ENCODE measurements around the gene LENG8.
"Not testable (repeated sequence)": the region's sequence is repeated elsewhere in the genome, so short reads cannot be mapped to it uniquely, and the experiment has no call there.

LENG8 gene

DNA sequence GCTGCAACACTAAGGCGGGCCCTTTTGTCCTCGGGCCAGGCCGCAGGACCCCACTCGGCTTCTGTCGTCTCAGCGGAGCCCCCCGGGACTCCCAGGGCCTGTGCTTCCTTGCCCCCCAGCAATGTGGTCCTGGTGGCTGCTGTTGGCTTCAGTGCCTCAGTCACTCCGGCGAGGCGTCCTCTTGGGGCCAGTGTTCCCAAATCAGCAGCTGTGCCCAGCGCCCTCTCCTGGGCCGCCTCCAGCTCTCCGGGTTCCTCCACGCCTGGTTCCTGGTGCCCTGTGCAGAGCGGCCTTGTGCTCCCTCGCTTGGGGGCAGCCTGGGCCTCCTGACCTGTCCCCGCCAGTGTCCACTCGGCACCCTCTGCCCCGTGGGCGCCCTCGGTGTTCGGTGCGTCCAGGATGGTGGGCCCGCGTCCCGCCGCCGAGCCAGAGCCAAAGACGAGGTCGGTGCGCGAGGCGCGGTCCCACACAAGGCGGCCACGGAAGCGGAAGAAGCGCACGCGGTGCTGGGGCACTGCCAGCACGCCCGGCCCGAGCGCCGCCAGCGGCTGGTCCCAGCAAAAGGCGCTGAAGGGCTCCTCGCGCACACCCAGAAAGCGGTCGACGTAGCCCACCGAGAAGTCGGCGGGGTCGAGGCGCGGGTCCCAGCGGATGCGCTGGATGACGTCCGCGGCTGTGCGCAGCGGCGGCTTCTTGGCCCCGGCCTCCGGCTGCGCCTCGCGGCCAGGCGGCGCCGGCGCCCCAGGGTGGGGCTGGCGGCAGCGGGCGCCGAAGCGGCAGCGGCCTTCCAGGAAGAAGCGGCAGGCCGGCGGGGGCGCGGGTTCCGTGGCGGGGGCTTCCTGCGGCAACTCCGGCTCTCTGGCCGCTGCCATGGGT is 13.9 kb downstream of the LENG8 start:
- peak; percentile 63 for DNase-seq

DNA sequence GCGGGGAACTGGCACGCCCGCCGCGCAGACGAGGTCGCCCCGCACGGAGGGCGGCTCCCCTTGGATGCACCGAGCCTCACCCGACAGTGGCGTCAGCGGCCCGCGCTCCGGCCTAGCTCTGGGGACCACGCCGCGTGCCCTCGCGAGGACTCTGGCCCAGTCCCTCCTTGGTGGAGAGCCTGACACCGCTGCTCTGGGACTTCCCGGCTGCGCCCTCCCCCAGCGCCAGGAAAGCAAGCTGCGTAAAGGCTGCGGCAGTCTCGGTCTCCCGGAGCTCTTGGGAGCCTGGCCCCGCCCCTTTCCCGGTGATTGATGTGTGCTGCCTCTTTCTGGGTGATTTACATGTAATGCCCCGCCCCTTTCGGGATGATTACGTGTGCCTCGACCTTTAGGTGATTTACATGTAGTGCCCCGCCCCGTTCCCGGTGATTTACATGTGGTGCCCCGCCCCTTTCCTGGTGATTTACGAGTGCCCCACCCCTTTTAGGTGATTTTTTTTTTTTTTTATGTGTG is 14.6 kb downstream of the LENG8 start, which contains the start of gene LENG9:
LENG9 (minus strand) TSS at position 248 of the 513 bp plus-strand sequence. CDS start 252 bp downstream, outside the sequence.
- DNase-seq: peak; percentile 97

DNA sequence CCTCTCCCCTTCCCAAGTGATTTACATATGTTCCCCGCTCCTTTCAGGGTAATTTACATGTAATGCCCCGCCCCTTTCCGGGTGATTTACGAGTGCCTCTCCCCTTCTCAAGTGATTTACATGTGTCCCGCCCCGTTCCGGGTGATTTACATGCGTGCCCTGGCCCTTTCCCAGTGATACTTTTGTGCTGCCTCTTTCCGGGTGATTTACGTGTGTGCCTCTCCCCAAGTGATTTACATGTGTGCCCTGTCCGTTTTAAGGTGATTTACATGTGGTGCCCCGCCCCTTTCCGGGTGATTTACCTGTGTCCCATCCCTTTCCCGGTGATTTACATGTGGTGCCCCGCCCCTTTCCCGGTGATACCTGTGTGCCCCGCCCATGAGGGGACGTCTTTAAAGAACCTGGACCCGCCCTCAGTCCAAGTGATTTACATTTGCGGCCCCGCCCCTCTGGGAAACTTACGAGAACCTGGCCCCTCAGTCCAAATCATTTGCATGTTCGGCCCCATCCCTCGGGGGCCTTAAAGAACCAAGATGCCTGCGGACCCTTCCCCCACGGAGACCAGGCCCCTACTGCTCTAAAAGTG is 15.1 kb downstream of the LENG8 start:
- peak; percentile 87 for DNase-seq

DNA sequence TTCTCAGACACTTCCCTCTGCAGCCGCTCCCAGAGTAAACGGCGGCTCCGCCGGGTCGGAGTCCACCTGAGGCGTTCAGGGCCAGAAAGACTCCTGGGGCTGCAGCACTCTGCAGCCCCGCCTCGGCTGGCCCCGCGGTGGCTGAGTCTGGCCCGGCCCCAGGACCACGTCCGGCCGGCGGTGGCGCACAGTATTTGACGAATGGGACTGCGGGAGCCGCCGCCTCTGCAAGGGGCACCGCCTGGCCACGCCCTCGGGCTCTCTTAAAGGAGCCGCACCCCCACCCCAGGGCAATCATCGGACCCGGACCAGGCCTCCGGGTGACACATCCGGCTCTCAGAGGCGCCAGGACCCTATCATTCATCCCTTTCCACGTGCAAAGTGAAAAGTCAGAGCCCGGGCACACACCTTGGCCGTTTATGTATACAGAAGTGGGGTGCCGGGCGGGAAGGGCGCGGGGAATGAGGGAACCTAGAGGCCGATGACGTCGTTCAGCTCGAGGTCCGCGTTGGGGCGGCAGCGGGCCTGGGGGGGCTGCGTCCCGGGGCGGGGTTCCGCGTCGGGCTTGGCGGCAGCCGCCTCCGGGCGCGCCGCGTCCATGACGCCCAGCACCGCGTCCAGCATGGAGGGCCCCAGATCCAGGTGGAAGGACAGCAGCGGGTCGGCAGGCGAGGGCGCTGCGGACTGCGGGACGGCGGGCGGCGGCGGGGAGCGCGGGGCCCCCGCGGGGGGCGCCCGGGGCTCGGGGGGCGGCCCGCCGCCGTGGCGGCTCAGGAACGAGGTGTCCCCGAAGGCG is 15.8 kb downstream of the LENG8 start:
- DNase-seq: peak; percentile 78

DNA sequence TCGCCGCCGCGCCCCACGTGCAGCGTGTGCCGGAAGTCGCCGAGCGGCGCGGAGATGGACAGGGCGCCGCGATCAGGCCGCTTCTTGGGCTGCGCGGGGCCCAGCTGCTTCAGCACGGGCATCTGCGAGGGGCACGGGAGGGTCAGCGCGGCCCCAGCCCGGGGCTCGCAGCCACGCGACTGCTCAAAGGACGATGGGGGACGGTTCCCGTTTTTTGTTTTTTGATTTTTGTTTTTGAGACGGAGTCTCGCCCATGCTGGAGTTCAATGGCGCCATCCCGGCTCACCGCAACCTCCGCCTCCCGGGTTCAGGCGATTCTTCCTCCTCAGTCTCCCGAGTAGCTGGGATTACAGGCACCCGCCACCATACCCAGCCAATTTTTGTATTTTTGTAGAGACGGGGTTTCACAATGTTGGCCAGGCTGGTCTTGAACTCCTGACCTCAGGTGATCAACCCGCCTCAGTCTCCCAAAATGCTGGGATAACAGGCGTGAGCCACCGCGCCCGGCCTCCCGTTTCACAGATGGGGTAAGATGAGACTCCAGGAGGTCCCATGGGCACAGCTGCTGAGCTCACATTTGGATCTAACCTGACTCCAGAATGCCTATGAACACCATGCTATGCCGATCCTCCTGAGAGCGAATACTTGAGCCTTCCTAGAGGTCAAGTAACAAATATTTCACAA is 16.6 kb downstream of the LENG8 start:
- DNase-seq: no peak

DNA sequence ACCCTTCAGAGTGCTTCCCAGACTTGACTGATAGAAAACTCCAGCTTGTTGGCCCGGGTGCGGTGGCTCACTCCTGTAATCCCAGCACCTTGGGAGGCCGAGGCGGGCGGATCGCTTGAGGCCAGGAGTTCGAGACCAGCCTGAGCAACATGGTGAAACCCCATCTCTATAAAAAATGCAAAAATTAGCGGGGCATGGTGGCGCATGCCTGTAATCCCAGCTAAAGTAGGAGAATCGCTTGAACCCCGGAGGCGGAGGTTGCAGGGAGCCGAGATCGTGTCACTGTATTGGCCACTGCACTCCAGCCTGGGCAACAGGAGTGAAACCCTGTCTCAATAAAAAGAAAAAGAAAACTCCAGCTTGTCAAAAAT is 17.1 kb downstream of the LENG8 start:
- not testable (repeated sequence) for DNase-seq

DNA sequence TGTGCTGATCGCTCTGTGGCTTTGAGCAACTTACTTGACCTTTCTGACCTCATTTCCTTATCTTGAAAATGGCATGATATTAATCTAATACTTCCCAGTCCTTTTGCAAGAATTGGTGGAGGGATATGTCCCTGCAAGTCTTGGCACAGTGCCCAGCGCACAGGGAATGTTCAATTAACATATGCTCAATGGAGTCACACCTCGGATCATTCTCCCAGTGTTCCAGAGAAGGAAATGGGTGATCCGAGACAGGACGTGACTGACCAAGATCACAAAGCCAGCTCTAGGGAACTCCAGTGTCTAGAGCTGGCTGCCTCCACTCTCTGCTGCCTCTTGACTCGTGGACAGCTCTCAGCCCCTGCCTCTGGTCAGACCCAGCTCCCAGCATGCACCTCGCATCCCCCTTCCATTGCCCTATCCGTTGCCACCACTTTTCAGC is 20.5 kb downstream of the LENG8 start:
- DNase-seq: no peak

DNA sequence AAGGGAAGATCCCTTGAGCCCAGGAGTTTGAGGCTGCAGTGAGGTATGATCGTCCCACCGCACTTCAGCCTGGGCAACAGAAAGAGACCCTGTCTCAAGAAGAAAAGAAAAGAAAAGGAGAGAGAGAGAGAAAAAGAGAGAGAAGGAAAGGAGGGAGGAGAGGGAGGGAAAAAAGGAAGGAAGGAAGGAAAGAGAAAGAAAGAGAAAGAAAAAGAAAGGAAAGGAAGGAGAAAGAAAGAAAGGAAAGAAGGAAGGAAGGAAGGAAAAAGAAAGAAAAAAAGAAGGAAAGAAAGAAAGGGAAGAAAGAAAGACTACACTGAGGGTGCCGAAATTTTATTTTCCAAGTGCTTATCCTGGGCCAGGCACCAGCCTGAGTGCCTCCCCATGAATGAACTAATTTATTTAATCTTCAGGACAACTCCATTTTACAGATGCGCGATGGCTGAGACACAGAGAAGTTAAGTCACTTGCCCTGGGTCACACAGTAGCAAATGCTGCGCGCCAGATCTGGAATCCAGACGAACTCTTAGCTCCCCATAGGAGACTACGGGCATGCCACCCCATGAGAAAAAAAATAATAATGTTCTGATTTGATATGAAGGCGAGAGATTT is 21.4 kb downstream of the LENG8 start:
- no peak for DNase-seq

DNA sequence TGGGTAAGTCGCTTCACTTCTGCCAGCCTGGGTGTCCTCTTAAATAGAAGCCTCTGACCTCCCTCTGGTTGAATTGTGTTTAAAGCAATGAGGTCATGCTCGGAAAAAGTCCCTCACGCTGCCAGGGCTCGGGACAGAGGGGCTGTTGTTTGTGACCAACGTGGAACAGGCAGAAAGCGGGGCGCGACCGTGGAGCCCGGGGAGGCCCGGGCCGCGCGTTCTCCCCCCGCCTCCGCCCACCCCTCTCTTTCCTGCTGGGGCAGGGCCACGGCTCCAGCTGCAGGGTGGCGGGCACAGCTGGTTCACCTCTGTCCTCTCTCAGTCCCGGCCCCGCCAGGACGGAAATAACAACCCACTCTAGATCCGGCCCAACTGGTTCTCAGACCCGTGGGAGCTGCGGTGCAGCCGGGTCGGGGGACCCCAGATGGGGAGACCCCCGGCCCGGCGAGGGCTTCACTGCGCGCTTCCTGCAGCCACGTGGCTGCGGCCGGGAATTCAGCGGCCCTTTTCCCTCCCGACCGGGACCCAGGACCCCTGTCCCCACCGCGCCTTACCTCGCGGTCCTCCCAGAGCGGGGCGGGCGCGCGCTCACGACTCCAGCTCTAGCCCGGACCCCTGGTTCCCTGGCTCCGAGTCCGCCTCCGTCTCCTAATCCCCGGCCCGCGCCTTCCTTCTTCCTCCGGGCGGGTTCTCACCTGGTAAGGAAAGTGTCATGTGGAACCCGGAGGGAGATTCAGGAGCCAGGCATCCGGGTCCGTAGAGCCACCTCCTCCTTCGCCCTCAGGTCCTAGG is 22.2 kb downstream of the LENG8 start:
- no peak for DNase-seq

DNA sequence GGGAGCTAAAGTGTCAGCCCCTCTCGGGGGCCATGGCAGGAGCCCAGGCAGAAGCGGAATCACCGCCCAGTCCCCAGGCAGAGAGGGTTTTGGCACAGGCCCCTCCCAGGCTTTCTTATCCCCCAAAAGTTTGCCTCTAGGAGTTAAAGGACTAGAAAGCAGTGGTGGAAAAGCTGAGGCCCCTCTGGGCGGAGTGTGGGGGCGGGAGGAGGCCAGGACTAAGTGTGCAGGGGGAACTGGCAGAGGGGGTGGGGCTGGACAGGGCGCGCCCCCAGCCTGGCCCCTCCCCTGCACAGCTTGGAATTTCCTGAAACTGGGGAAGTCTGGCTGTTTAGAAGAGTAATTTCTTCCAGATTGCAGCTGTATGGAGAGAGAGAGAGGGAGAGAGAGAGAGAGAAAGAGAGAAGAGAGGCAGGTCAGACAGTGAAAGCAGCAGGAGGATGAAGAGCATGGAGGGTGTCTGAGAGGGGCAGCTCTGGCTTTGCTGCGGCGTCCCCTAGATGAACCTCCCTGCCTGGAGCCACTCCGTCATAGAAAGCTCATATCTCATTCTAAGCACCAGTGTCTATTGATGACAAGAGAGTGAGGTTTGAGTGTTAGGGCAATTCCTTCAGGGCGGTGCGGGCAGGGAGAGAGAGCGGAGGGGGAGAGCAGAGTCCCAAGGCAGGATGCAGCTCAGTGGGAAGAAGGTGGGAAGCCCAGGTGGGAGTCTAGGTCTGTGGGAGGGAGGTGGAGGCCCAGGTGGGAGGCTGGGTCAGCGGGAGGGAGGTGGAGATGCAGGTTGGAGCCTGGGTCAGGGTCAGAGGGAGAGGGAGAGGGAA is 24.3 kb downstream of the LENG8 start, which contains the start of gene CDC42EP5:
CDC42EP5 (minus strand) TSS at position 226 of the 821 bp plus-strand sequence. CDS start 7,749 bp downstream, outside the sequence.
- DNase-seq: no peak

DNA sequence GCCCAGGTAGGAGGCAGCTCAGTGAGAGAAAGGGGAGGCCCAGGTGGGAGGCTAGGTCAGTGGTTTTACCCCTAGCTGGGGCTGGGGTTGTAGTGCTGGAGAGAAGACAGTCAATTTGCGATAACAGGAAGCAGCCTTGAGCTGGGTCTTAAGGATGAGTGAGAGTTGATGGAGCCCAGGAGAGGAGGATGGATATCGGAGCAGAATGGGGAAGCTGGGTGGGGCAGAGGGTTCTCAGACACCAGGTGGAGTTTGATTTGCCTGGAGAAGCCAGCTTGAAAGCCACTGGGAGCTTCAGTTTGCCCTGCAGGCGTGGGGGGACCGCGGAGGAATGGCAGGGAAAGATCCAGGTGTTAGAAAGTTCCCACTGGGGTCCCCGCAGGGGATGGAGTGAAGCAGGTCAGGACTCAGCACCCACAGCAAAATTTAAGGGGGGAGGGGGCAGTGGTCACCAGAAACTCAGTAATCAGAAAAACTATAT is 24.9 kb downstream of the LENG8 start:
- no peak for DNase-seq

DNA sequence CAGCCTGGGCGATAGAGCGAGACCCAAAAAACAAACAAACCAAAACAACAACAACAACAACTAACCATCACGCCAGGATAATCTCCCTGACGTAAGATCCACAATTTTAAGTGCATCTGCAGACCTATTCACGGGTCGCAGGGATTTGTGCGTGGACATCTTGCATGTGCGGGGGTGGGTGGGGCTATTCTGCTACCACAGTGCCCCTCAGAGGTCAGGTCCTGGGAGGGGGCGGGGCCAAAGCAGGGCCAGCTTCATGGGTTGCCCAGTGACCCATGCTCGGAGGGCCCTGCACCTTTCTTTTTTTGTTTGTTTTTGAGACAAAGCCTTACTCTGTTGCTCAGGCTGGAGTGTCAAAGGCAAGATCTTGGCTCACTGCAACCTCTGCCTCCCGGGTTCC is 26.7 kb downstream of the LENG8 start:
- DNase-seq: no peak

DNA sequence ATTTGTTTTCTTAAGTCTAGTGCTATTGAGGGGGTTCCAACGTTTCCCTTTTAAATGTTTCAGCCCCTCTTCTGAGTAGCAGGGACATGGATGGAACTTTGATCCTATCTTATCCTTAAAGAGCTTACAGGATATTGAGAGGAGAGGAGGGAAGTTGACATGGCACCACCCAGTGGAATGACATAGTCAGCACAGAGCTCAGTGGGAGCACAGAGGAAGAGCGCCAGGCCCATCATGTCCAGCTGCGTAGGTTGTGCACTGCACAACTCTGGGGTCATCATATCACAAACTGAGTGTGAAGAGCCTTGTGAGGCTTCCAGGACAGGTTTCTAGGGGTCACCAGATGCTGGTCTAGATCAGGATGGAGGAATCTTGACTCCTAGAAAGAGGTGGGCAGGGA is 28.7 kb downstream of the LENG8 start:
- no peak for DNase-seq

DNA sequence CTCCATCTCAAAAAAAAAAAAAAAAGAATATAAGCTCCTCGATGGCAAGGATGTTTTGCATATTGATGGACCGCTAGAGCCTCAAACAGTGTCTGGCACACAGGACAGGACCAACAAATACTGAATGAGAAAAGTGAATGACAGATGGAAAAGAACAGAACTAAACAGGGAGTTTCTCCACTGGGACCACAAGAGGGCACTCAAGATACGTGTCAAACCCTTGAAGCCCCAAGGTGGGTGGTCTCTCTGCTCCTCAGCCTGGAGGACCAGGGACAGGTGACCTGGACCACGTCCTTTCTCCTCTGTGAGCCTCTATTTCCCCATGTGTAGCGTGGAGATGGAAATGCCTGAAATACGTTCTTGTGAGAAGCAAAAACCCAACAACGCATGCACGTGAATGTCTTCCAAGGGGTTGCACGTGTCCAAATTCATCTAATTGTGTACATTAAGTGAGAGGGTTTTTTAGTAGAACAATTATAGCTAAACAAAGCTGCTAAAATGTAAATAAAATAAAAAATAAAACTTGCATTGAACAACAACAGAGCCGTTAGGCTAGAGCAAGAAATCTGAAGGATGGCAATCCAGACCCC is 29.8 kb downstream of the LENG8 start:
- no peak for DNase-seq

DNA sequence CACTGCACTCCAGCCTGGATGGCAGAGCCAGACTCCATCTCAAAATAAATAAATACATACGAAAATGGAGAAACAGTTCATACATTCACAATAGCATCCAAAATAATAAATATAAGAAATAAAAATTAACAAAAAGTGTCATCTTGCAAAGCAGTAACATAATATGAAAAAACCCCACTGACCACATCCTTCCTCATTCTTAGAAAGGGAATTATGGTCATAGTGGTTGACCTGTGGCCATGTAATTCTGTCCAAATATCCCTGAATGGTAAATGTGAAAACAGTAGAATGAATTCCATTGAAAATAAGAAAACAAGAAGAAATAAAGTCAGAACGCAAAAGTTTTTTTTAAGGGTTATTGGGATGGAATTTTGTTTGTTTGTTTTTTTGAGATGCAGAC is 31.1 kb downstream of the LENG8 start:
- DNase-seq: no peak

DNA sequence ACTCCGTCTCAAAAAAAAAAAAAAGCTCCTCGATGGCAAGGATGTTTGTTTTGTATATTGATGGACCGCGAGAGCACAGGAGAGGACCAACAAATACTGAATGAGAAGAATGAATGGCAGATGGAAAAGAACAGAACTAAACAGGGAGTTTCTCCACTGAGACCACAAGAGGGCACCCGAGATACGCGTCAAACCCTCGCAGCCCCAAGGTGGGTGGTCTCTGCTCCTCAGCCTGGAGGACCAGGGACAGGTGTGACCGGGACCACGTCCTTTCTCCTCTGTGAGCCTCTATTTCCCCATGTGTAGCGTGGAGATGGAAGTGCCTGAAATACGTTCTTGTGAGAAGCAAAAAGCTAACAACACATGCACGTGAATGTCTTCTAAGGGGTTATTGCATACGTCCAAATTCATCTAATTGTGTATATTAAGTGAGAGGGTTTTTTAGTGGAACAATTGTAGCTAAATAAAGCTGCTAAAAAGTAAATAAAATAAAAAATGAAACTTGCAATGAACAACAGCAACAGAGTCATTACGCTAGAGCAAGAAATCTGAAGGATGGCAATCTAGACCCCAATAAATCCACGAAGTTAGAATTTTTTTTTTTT is 32.4 kb downstream of the LENG8 start:
- DNase-seq: peak; percentile 45

DNA sequence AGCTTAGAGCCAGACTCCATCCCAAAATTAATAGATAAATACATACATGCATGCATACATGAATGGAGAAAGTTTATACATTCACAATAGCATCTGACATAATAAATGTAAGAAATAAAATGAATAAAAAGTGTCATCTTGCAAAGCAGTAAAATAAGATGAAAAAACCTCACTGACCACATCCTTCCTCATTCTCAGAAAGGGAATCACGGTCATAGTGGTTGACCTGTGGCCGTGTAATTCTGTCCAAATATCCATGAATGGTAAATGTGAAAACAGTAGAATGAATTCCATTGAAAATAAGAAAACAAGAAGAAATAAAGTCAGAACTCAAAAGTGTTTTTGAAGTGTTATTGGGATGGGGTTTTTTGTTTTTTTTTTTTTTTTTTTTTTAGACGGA is 33.9 kb downstream of the LENG8 start:
- DNase-seq: no peak

DNA sequence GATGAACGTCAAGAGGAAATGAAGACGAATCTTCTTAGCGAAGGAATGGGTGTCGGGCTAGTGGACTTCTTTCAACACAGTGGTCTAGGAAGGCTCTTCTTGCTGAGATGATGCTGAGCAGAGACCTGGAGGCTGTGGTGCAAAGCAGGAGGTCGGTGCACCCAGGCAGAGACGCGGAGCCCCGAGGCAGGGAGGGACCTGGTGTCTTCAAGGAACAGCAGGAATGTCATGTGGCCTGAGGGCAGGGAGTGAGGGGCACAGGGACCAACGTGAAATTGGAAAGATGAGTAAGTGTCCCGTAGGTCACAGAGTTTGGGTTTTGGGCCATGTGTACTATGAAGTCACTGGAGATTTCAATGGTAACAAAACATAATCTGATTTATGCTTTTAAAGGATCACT is 35.5 kb downstream of the LENG8 start:
- DNase-seq: no peak

DNA sequence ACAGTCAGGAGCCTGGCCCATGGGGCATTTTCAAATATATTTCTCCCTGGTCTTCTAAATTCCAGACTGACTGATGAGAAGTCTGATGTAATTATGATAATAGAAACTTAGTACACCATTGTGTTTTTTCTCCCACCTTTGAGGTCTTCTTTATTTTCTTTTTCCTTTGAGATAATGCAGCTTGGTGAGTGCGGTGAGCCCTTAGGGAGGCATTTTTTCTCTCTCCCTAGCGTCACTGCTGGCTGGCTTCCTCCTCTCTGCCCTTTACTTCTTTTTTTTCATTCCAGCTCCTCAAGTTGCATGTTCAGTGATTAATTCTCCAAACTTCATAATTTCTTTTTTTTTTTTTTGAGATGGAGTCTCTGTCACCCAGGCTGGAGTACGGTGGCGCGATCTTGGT is 36.9 kb downstream of the LENG8 start:
- DNase-seq: no peak

Measured in stimulated activated CD4-positive, alpha-beta T cell treated with anti-CD3 and anti-CD28 coated beads, Interleukin-4, amount 100 ng/mL, for 24 hours (primary cell).